Activated CD8-positive, alpha-beta memory T cell treated with anti-CD3 and anti-CD28 coated beads for 1 hour (primary cell): ENCODE data around the gene N4BP2L2.

ENCODE experiments used
- DNase-seq, 2 donors: peaks; one replicate each; pipeline ENCODE4 v3.0.0-alpha.2; 2020; ENCODE audit warnings: low read depth in 1 of 2; ENCODE audit errors: extremely low read depth in 1 of 2

Gene N4BP2L2

DNA sequence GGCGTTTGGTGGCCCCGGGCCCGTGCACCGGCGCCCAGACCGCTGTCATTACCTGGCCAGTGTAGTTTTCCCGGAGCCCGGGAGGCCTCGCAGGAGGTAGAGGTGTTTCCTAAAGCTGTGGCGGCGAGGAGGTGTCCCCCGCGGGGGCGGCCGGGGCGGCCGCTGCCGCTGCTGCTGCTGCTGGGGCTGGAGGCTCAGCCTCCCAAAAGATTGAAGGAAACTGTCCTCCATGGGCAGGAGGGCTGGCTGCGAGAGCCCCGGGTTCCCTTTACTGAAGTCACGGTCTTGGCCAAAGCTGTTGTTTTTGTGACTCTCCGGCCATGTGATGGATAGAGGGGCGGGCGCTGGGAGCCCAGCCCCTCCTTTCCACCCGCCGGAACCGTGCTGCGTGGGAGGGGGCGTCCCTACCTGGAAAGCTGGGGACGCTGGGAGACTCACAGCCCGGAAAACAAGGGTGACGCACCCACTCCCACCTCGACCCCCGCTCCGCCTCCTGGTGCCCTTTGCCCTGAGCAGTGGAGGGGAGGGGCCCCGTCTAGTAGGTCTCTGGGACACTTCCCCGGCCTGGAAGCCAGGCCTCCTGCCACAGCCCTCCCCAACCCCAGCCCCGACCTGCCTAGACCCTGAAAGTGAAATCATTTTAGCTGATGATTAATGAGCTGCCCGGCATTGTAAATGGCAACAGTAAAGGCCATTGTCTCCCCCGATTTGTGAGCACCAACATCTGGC, 110.6 kb downstream of the N4BP2L2 start, which contains the start of gene N4BP2L1:
N4BP2L1 (minus strand) TSS at position 279 of the 729 bp plus-strand sequence; CDS start at position 231, 48 bp downstream.
- peak; percentile 66 to 68 for DNase-seq

DNA sequence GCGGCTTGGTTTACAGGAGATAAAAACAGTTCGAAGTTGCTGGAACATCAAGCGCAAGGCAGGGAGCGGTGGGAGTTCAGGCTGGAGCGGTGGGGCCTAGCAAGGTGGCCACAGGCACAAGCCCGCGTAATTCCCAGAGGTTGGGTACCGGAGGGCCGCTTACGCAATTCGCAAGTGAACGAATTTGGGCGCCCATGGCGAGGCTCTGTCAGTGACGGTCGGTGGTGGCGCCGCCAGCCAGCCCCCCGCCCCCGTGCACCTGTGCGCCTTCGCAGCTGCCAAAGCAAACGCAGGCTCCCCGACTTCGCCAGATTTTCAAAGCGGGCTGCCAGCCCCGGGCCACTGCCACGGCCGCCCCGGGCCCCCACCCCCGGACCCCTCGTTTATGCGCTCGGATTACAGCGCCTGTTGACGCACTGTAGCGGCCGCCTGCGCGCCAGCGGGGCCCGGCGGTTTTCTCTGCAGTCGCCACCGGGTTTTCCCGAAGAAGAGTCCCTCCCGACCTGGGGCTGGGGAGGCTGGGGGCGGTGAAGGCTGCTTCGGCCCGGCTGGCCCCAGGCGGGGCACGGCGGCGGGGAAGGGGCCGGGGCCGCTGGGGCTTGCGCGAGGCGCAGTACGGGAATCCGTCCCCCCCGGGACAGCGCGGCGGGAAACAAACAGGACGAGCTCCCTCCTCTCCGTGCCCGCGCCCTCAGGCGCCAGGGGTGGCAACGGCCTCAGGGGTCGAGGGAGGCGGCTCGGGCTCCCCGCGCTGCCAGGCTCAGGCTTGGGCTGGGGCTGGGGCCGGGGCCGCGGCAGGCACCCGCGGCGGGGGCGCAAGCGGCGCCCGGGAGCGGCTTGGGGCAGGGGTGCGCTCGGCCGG, 111.4 kb downstream of the N4BP2L2 start:
- DNase-seq: peak in 1 of 2 donors; percentile 44

DNA sequence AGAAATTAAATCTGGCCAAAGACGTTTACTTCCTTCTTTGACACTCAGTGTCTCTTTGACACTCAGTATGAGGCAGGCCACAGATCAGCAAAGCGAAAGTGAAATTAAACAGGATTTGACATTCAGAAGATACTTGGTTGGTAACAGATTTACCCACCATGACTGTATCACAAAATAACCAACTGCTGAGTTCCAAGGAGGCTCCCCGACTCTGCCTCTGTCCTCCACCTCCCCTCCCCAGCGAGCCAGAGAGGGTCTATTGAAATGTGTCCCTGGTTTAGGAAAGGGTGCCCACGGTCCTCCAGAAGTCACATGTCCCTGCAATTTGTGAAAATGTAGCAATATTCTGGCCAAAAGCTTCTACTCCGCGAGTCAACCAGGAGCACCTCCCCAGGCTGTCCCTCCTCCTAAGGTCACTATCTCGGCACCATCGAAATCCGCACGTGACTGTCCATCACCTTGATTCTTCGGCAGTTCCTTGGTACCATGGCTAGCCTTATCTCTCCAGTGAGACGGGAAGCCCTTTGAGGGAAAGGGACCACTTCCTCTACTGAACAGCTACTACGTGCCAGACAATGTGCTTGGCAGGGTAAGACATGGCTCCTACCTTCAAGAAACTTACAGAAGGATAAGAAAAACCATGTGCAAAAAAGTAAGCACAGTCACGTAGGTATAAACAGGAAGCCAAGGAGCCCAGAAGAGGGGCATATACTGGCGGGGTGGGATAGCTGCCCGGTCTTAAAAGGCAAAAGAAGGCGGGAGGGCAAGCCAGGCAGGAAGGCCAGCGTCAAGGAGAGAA, 112.2 kb downstream of the N4BP2L2 start:
- DNase-seq: no peak

DNA sequence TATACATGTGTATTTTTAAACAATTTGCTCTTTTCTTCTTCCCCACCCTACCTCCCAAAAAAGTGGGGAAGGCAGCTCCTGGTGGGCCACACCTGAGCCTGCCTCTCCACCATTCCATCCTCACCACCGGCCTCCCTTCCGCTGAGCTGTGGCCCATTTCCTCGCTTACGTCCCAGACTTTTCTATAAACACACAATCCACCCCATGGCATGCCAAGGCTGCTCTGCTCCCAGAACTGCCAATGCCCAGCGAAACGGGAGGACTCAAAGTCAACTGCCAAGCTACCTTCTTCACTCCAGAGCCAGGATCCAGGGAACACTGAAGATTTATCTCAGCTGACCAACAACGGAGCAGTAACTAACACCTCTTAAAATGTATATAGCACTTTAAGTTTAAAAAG, 113.4 kb downstream of the N4BP2L2 start:
- DNase-seq: no peak

DNA sequence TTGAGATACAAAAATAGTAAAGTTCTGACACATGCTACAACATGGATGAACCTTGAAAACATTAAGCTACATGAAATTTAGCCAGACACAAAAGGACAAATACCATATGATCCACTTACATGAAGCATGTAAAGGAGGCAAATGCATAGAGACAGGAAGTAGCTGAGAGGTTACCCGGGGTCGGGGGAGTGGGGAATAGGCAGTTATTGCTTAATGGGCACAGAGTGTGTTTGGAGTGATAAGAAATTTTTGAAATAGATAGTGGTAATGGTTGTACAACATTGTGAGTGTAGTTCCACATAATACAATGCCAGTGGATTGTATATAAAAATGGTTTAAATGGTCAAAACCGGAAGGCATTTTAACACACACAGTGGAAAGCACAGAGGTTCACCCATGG, 115.0 kb downstream of the N4BP2L2 start:
- DNase-seq: no peak

DNA sequence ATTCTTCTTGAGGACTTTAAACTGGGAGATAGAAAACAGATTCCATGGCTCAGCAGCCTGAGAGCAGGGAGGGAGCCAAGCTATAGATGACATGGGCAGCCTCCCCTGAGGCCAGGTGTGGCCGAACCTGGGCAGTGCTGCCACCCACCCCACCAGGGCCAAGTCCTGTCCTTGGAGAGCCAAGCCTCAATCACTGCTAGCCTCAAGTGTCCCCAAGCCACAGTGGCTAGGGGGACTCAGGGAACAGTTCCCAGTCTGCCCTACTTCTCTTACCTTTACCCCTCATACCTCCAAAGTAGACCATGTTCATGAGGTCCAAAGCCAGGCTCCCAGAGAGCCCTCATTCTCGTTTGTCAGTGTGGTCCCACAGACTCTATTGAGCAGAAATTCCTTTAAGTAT, 118.7 kb downstream of the N4BP2L2 start:
- DNase-seq: no peak

DNA sequence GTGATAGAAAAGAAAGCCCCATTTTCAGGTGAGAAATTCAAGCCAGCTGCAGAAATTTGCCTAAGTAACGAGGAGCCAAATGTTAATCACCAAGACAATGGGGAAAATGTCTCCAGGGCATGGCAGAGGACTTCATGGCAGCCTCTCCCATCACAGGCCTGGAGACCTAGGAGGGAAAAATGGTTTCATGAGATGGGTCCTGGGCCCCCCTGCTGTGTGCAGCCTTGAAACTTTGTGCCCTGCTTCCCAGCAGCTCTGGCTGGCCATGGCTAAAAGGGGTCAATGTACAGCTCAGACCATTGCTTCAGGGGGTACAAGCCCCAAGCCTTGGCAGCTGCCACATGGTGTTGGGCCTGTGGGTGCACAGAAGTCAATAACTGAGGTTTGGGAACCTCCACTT, 120.6 kb downstream of the N4BP2L2 start:
- DNase-seq: no peak

DNA sequence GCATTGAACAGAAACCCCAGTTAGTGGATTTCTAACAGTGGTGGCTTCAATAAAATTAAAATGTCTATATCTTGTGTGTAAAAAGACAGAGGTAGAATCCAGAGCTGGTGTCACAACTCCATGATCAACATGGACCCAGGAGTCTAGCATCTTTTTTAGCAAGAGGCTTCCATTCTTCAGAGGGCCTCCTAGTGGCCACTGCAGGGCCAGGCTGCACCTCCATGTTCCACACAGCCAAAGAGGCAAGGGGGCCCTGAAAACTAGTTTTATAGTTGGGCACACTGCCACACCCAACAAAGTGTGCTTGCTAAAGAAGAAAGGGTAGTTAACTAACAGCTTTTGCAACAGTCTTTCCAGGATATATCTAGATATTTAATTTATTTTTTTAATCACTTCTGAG, 123.6 kb downstream of the N4BP2L2 start:
- DNase-seq: no peak

DNA sequence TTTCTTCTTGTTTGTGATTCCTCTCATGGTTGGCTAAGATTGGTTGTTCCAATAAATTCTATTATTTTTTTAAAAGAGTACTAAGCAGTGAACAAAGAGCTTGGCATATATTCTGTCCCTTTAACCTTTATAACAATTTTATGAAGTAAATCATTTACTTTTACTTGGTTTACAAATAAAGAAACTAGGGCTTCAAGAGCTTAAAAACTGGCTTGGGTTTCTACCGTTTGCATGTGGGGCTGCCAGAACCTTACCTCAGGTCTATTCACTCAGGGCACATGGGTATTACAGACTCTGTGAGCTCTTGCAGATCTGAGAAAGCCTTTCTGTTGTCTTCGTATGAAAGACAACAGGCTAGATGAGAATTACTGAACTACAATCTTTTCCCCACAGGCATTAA, 124.0 kb downstream of the N4BP2L2 start:
- no peak for DNase-seq

DNA sequence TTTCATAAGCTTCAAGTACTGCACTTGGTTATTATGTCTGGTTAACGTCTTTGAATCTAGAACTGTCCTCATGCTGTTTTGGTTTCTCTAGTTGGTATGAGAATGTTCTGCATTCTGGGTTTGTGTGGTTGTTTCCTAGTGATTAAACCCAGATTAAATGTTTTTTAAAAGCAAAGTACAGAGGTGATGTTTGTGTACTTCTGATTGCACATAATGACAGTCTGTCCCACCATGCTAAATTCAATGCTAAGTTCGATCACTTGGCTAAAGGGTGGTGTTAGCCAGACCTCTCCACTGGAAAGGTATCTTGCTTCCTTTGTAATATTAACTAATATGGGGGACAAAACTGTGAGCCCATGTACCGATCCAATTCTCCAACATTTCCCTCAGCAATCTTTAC, 125.3 kb downstream of the N4BP2L2 start:
- DNase-seq: no peak

DNA sequence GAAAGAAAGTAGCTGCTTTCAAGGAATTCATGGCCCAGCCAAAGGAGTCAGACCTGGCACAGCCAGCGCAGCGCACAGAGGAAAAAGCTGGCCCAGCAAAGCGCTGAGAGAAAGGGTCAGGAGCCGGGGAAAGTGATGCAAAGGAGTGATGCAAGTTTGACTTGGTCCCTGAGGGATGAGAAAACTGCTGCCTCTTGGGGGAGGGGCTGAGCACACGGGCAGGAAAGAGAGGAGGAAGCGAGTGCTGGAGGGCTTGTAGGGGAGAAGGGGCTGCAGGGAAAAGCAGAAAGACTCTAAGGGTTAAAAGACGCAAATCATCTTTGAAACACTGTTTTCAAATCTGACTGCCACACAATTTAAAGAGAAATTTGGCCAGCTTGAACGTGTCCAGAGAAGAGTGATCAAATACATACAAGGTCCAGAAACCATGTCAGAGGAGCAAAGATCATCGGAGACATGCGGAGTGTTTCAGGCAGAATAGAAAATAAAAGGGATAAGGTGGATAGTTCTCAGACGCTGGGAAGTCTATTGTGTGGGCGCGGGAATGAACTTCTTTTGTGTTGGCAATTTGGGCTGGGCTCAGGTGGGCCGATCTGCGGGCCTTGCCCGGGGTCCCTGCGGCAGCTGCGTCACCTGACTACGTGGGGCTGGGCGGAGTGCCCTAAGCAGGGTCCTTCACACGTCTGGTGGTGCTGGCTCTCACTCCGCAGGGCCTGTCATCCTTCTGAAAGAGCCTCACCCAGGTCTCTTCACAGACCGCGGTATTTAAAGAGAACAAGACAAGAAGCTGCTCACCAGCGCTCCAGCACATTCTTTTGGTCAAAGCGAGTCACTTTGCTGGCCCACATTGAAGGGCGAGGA, 128.8 kb downstream of the N4BP2L2 start:
- DNase-seq: no peak

DNA sequence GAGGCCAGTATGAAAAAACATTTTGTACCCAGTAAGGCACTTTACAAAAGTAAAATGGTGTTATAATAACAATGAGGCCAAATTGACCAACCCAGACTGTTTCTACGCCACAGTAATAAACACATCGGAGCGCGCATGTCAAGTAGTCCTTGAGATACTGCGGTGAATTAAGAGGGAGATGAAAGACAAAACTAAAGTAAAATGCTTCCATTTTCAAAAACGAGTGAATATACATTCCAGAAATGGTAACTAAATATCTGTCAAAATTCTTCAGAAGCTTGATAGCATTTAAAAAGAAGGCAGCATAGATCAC, 129.6 kb downstream of the N4BP2L2 start:
- DNase-seq: no peak

DNA sequence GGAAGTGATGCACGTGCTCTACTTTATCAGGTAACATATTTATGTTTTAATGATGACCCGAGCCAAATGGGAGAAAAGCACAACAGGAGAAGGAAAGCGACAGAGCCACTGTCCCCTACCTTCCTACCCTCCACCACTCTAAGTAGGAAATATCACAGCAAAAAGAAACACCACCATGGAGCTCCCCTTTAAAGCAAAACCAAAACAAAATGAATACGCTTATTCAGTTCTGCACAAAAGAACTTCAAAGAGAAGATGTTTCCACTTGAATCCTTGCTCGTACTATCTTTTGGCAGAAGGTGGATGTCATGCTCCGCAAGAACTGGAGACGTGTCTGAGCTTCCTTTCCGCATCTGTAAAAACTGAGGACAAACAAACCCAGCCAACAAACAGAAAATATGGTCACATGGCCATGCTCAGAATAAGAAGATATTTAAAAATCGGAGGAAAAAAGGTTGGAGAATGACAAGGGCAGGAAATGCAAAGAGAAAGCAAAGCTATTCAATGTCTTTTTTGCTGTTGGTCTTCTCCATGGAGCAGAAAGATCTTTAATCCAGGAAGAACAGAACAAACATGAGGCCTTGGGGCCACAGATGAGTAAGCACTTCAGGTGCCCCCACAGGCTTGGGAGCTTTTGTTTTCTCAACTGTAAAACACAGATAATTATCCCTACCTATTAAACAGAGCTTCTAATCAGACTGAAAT, 130.1 kb downstream of the N4BP2L2 start:
- DNase-seq: no peak

DNA sequence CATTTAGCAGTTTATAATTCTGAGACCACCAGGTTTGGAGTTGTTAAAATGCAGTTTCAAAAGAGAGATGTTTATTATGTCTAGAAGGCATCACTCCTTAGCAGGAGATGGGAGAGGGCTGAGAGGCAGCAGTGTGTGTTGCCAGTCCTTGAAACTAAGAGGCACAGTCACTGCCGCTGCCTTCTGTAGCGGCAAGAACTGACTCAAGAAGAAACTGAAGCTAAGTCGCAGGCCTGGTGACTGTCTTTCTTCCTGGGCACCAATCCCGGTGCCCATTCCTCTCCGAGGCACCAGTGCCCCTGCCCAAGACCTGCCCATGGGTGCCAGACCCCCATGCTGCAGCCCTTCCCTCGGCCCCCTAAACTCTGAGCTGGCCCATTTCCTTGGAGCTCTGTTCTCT, 130.7 kb downstream of the N4BP2L2 start:
- no peak for DNase-seq

DNA sequence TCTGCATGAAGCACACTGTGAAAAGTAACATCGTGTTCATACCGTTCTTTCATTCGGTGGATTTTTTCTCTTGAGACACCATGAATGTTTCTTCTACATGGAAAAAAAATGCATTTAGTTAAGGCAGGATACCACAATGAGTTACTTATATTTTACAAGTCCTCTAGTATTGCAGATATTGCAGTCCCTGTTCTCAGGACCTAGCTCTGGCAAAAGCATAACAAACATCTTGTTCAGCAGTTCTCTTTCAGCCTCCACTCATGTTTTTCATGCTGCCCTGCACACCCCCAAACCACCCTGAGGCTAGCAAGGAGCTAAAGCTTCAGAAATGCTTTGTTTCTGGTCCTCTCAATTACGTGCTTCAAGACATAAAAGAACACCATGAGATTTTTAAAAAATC, 135.5 kb downstream of the N4BP2L2 start:
- DNase-seq: no peak

DNA sequence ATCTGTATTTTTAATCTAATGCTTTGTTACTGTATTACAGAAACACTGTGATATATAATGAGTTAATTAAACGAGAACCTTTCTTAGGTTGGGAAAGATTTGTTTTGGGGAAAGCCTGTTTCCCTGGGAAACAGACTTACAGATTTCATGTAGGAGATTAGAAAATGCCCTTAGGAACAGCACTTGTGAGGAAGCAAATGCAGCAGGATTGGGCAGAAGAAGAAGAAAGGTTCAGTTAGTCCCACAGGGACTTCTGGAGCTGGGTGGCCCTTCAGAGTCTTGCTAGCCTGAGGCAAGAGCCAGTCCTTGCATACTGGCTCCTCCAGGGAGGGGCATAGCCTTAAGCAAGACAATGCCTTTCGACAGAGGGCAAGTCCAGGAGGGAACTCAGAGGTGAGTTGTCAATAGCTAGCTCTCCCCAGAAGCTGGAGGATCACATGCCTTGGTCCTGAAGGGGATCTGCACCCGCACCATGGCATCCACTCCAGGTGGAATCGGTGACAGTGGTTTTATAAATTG, 147.4 kb downstream of the N4BP2L2 start:
- DNase-seq: no peak

DNA sequence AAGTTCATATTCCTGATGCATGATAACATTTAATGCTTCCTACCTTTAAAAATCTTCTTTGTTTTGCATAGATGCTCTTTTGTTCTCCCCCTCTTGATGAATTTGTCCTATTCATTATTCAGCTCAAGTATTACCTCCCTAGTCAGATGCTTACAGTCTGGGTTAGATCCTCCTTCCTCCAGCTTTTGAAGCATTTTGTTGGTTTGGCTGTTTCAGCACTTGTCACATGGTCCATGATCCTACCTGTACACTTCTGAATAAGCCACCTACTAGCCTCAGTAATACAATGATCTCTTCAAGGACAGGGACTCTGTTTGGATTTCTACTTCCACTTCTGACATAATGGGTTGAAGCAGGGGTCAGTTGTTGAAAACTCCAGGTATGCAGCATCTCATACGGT, 148.1 kb downstream of the N4BP2L2 start:
- no peak for DNase-seq

DNA sequence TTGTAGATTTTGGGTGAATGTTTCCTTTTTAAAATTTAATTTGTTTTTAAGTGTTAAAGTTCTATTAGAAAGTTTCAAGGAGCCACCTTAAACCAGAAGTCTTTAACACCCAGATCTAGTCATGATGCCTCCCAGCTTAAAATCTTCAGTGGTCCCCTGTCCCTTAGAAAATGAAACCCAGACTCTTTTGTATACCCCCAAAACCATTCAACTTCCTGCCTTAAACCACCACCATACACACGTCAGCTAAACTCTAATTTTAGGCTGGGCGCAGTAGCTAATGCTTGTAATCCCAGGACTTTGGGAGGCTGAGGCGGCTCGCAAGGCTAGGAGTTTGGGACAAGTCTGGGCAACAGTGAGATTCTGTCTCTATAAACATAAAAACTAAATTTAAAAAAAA, 148.5 kb downstream of the N4BP2L2 start:
- DNase-seq: no peak

DNA sequence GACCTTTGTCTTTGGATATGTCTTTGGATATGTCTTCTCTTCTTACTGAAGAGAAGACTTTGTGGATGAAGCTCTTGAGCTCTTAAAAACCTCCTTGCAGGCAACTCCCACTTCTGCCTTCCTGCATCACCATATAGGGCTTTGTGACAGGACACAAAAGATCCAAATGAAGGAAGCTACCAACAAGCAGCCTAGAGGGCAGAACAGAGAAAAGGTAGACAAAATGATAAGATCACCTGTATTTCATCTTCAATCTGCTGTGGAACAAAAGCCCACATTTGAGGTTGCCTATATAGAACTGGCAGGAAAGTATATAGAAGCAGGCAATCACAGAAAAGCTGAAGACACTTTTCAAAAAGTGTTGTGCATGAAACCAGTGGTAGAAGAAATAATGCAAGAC, 153.2 kb downstream of the N4BP2L2 start:
- DNase-seq: no peak

DNA sequence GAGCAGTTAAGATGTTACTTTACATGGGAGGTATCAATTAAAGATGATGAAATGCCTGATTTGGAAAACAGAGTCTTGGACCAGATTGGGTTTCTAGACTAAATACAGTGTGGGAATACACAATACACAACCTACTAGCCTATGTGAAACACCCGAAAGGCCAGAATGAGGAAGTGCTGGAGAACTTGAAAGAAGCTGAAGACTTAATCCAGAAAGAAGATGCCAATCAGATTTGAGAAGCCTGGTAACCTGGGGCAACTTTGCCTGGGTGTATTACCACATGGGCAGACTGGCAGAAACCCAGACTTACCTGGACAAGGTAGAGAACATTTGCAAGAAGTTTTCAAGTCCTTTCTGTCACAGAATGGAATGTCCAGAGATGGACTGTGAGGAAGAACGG, 153.9 kb downstream of the N4BP2L2 start:
- DNase-seq: no peak
